Occipital lobe (tissue), 2 donors: Measurements from ENCODE around the gene CDK5. TPM values are rescaled to one million over a fixed set of nuclear protein-coding genes. Genes with fewer than 3 reads are reported as not detected.
"Not testable (repeated sequence)": the region's sequence is repeated elsewhere in the genome, so short reads cannot be mapped to it uniquely, and the experiment has no call there.

ENCODE experiments used
- DNase-seq: peaks from one replicate; lab custom pipeline; 2025; lab: John Stamatoyannopoulos, UW
- total RNA-seq: library from RNA; depleted of rRNA; stranded (reverse); fragments of >200 nt; gene quantifications from one replicate; pipeline ENCODE4 v1.2.3, GENCODE V29; 2014

Gene CDK5
- total RNA-seq, 1 donor from 2014 or later, result 37.3 TPM

- no peak for DNase-seq
These were observed 1.2 kb upstream of the CDK5 start for GRCh38 chr7:151058781-151059366.

- DNase-seq, result peak; percentile 100
These were observed 488 bp upstream of the CDK5 start for GRCh38 chr7:151057989-151058780.

- no peak for DNase-seq
These were observed 811 bp downstream of the CDK5 start for GRCh38 chr7:151056666-151057505.

GRCh38 chr7:151056283-151056665, 1.4 kb downstream of the CDK5 start:
- no peak for DNase-seq

- DNase-seq, result no peak
These were observed 3.9 kb downstream of the CDK5 start for GRCh38 chr7:151053751-151054150.

- DNase-seq, result no peak
These were observed 4.6 kb downstream of the CDK5 start for GRCh38 chr7:151053096-151053495.

GRCh38 chr7:151051108-151051507, 6.6 kb downstream of the CDK5 start:
- DNase-seq, result no peak

- no peak for DNase-seq
These were observed 8.7 kb downstream of the CDK5 start for GRCh38 chr7:151048911-151049463.

- no peak for DNase-seq
These were observed 9.5 kb downstream of the CDK5 start, which contains the start of gene ASIC3 for GRCh38 chr7:151047976-151048815. TSS of gene ASIC3 (plus strand) at chr7:151048531. CDS start at chr7:151048886, 355 bp downstream.

- DNase-seq, result no peak
These were observed 10.8 kb downstream of the CDK5 start for GRCh38 chr7:151046603-151047573.

- DNase-seq, result no peak
These were observed 11.7 kb downstream of the CDK5 start for GRCh38 chr7:151045967-151046366.

GRCh38 chr7:151045262-151045661, 12.4 kb downstream of the CDK5 start:
- no peak for DNase-seq

GRCh38 chr7:151043959-151044358, 13.7 kb downstream of the CDK5 start:
- DNase-seq, result no peak

GRCh38 chr7:151043449-151043848, 14.2 kb downstream of the CDK5 start:
- not testable (repeated sequence) for DNase-seq

- DNase-seq, result no peak
These were observed 16.9 kb downstream of the CDK5 start for GRCh38 chr7:151040616-151041375.

- DNase-seq, result no peak
These were observed 17.7 kb downstream of the CDK5 start for GRCh38 chr7:151039850-151040548.

GRCh38 chr7:151038951-151039849, 18.5 kb downstream of the CDK5 start:
- peak; percentile 39 for DNase-seq
